ENCODE results near the gene DNAJB6. TPM values are rescaled to one million over a fixed set of nuclear protein-coding genes. Genes with fewer than 3 reads are reported as not detected.

The DNAJB6 gene
- total RNA-seq, 2 donors from 2014 or later, result 103 to 116 TPM

DNA sequence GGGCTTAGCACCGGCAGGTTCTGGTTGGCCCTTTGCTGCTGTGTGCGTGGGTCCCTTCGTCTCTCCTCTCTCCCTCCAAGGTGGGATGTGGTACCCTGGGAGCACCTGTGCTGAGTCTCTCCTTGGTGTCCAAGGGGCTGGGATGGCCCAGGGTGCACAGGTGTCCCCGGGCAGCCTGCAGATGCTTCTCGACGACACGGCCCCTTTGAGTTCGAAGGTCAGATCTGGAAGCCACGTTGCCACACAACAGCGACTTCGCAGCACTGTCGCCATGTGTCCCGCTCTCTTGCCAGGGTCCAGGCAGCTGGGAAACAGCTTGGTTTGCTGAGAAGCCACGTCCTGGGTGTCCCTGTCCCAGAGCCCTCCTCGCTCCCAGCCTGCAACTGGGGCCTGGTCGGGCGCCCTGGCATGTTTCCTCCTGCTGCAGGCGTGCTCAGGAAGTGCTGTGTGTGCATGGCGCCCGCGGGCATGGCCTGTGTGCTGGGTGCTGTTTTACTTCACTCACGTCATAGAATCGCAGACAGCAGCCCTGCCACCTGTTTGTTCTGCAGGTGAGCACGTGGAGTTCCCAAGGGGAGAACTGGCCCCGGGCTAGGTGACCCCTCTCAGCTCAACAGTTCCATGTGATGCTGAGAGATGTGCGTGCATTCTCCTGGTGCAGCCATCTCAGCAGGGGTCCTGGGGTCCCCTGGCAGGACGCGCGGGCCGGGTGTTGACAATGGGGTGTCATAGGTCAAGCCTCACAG is 70.9 kb downstream of the DNAJB6 start:
- Mint-ChIP-seq H3K9me3 (no peaks in the 10 kb centered on the region), H3K27me3 (ENCODE audit: low read depth) (no peaks in the 10 kb centered on the region), H3K27ac (no peak overlapping the region)

DNA sequence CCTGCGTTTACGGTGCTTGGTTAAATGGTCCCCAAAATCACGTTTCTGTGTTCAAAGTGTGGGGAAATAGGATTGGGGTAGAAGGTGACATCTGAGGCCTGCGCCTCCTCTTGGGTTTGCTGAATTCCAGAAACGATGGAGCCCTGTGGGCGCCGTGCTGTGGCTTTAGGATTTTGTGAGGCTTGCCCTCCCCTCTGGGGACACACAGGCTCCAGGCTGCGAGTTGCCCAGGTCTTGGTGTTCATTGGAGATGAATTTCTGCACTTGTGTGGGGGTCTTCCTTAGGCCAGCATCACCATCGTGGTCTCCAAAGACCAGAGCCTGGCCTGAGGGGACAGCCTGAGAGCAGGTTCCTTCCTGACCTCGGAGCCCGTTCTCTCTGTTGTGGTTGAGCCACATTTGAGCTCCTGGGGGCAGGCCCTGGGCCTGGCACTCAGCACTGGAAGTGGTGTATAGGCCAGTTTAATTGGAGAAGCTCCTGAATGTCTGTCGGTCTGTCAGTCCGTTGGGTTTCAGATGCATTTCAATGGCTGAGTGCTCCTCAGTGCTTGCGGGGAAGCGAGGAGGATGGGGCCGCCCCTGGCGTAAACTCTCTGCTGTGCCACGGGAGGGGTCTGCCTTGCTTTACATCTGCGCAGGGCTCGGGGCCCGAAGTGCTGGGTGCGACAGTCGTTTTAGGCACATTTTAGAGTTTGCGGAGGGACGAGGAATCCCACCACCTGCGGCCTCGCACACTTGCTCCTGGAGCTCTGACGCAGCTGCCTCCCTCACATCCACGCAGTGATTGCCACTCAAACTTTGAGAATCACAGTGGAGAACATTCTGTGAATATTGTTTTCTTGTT is 71.7 kb downstream of the DNAJB6 start:
- no peak for ATAC-seq (replicated peaks in 1 of 2)
- H3K9me3 Mint-ChIP-seq, result no peaks in the 10 kb centered on the region
- no peaks in the 10 kb centered on the region for H3K27me3 Mint-ChIP-seq (ENCODE audit: low read depth)
- DNase-seq, result no peak
- H3K4me1 Mint-ChIP-seq (ENCODE audit: low read depth), result peaks cover 26% of the 10 kb centered on the region
- H3K36me3 Mint-ChIP-seq (ENCODE audit: insufficient read depth in 2 of 2), result no peaks in the 10 kb centered on the region
- no peak overlapping the region for H3K27ac Mint-ChIP-seq
- no peak overlapping the region for H3K4me3 Mint-ChIP-seq

More for the DNA sequence above, 70.9 kb downstream of the DNAJB6 start:
- H3K4me3 Mint-ChIP-seq, result no peak overlapping the region
- no peaks in the 10 kb centered on the region for H3K36me3 Mint-ChIP-seq (ENCODE audit: insufficient read depth in 2 of 2)
- peaks cover 34% of the 10 kb centered on the region for H3K4me1 Mint-ChIP-seq (ENCODE audit: low read depth)
- DNase-seq (no peak), ATAC-seq (replicated peaks in 1 of 2) (no peak)

DNA sequence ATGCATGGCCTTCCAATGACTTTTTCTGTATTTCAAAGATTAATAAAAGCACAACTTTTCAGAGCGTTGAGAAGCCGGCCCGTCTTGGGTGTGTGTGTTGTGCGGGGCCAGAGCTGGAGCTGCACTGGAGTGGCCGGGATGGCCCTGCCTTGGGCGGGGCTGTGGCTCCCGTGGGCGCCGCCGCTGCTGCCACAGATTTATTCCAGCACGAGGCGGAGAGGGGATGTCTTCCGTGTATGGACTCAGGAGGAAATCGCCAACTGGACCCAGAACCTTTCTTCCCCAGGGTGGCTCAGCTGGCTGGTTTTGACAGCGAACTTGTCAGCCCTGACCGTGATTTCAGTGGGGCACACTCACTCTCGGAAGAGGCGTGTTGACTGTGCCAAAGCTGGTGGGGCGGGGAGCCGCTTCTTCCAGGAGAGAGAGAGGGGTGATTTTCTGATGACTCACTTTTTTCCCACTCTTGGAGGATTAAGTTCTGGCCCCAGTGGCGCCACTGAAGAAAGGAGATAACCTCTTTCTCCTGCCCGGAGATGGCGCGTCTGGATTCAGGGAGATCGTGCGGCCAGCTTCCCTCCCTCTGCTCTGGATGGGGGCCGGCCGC is 72.4 kb downstream of the DNAJB6 start:
- no peak for ATAC-seq (replicated peaks in 1 of 2)
- Mint-ChIP-seq H3K4me3 (no peak overlapping the region), H3K9me3 (no peaks in the 10 kb centered on the region), H3K4me1 (ENCODE audit: low read depth) (peaks cover 24% of the 10 kb centered on the region), H3K27ac (no peak overlapping the region), H3K27me3 (ENCODE audit: low read depth) (no peaks in the 10 kb centered on the region), H3K36me3 (ENCODE audit: insufficient read depth in 2 of 2) (no peaks in the 10 kb centered on the region)
- DNase-seq, result no peak

DNA sequence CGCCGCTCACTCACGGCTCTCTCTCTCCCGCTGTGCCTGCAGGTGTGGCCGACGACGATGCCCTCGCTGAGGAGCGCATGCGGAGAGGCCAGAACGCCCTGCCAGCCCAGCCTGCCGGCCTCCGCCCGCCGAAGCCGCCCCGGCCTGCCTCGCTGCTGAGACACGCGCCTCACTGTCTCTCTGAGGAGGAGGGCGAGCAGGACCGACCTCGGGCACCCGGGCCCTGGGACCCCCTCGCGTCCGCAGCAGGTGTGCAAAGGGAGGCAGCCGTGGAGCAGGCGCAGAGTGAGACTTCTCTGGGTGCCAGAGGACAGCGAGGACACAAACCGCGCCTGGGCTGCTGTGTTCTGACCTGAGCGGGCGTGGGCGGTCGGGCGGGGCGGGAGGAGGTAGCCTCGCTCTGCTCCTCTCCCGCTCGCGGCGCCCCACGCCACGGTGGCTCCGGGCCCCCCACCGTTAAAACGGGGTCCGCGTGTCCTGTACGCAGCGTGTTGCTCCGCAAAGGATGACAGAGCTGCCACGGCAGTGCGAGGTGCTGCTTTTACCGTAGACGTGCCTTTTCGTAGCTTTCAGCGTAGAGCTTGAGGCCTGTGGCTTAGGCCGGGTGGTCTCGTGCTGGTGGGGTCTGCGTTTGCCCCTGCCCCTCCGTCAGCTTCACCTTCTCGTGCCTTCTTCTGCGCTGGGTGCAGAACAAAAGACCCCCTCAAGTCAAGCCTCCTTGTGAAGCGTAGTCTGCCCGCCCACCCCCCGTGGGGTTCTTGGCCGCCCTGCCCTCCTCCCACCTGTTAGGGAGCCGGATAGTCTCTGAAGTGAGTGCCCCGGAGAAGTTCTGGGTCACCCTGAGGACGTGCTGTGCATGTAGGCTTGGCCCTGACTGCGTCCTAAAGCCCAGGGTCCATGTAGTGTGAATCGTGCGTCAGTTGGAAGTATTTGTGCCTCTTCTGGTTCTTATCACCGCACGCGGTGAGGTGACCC is 73.2 kb downstream of the DNAJB6 start:
- H3K4me3 Mint-ChIP-seq, result no peak overlapping the region
- no peaks in the 10 kb centered on the region for H3K36me3 Mint-ChIP-seq (ENCODE audit: insufficient read depth in 2 of 2)
- DNase-seq, result no peak
- no peak for ATAC-seq (replicated peaks in 1 of 2)
- H3K9me3 Mint-ChIP-seq, result no peaks in the 10 kb centered on the region
- H3K27ac Mint-ChIP-seq, result no peak overlapping the region
- no peaks in the 10 kb centered on the region for H3K27me3 Mint-ChIP-seq (ENCODE audit: low read depth)
- peaks cover 16% of the 10 kb centered on the region for H3K4me1 Mint-ChIP-seq (ENCODE audit: low read depth)

- peak overlapping the region; percentile 60 to 93 for H3K4me3 Mint-ChIP-seq
- DNase-seq (no peak), ATAC-seq (replicated peaks in 1 of 2) (no peak)
- no peak overlapping the region for H3K27ac Mint-ChIP-seq
- H3K36me3 Mint-ChIP-seq (ENCODE audit: insufficient read depth in 2 of 2), result no peaks in the 10 kb centered on the region
- no peaks in the 10 kb centered on the region for H3K9me3 Mint-ChIP-seq
- no peaks in the 10 kb centered on the region for H3K27me3 Mint-ChIP-seq (ENCODE audit: low read depth)
- H3K4me1 Mint-ChIP-seq (ENCODE audit: low read depth), result peaks cover 13% of the 10 kb centered on the region
Measured at GRCh38 chr7:157410831-157411556, 74.2 kb downstream of the DNAJB6 start.

DNA sequence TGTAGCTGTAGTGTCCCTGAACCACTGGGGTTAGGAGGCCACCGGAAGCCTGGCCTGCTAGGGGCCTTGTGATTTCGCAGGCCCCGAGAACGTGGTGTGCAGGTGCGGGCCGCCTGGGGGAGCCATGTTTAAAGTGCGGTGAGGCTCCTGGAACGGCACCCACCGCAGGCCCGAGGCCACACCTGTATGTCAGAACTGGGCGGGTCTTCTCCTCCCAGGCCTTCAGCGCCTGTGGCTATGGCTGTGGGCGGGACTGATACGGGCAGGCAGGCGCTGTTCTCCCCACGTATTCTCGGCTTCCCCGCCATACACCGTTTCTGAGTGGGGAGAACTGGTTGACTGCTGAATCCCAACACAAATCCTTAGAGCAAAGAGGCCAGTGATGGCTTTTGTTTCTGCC is 74.8 kb downstream of the DNAJB6 start:
- Mint-ChIP-seq H3K4me3 (peak overlapping the region; percentile 60 to 93), H3K9me3 (no peaks in the 10 kb centered on the region), H3K27me3 (ENCODE audit: low read depth) (no peaks in the 10 kb centered on the region), H3K27ac (peak overlapping the region; percentile 97), H3K4me1 (ENCODE audit: low read depth) (peaks cover 13% of the 10 kb centered on the region), H3K36me3 (ENCODE audit: insufficient read depth in 2 of 2) (no peaks in the 10 kb centered on the region)
- peak; percentile 52 to 69 for DNase-seq
- peak; percentile 56 to 79 for ATAC-seq (replicated peaks in 1 of 2)

GRCh38 chr7:157412021-157412443 is 75.2 kb downstream of the DNAJB6 start:
- H3K27ac Mint-ChIP-seq, result peak overlapping the region; percentile 97
- peaks cover 0 to 2% of the 10 kb centered on the region in 2 donors for H3K36me3 Mint-ChIP-seq (ENCODE audit: insufficient read depth in 2 of 2)
- ATAC-seq (replicated peaks in 1 of 2) (peak; percentile 91 to 95), DNase-seq (peak; percentile 80 to 82)
- no peaks in the 10 kb centered on the region for H3K27me3 Mint-ChIP-seq (ENCODE audit: low read depth)
- H3K4me1 Mint-ChIP-seq (ENCODE audit: low read depth), result peaks cover 13% of the 10 kb centered on the region
- H3K9me3 Mint-ChIP-seq, result no peaks in the 10 kb centered on the region
- H3K4me3 Mint-ChIP-seq, result peak overlapping the region; percentile 60 to 93

DNA sequence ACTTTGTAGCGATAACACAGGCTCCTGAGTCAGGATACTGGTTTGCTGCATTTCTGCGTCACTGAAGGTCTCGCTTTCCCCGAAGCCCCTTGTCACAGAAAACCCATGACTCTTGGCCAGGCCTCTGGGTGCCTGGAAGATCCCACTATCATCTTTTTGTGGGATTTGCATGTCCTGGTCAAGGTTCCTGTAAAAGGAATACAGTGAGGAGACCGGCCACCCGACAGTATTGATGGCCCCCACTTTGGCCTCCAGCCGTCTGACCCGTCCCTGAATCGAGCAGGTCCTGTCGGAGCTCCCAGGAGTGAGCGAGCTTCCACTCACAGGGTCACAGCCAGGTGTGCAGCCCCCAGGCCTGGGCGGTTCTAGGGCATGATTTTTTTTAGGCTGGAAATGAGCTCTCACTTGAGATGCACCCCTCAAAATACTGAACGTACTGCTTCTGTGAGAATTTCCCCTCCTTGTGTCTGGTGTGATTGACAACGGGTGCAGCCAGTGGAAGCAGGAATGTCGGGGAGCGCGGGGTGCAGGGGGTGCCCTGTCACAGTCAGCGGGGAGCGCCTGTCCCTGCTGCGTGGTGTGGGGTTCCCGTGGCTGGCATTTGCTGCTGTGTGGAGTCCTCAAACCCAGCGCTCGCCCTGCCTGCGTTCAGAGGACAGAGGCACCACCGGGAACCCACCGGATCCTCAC is 75.8 kb downstream of the DNAJB6 start:
- Mint-ChIP-seq H3K9me3 (no peaks in the 10 kb centered on the region), H3K27me3 (ENCODE audit: low read depth) (no peaks in the 10 kb centered on the region), H3K4me1 (ENCODE audit: low read depth) (peaks cover 13% of the 10 kb centered on the region), H3K36me3 (ENCODE audit: insufficient read depth in 2 of 2) (peaks cover 0 to 3% of the 10 kb centered on the region in 2 donors), H3K4me3 (no peak overlapping the region), H3K27ac (no peak overlapping the region)
- no peak for ATAC-seq (replicated peaks in 1 of 2)
- DNase-seq, result no peak

- Mint-ChIP-seq H3K27me3 (ENCODE audit: low read depth) (no peaks in the 10 kb centered on the region), H3K36me3 (ENCODE audit: insufficient read depth in 2 of 2) (peaks cover 0 to 3% of the 10 kb centered on the region in 2 donors), H3K27ac (no peak overlapping the region), H3K9me3 (no peaks in the 10 kb centered on the region), H3K4me3 (no peak overlapping the region), H3K4me1 (ENCODE audit: low read depth) (peaks cover 13% of the 10 kb centered on the region)
- DNase-seq (no peak), ATAC-seq (replicated peaks in 1 of 2) (no peak)
Measured at GRCh38 chr7:157413881-157414701, 77.3 kb downstream of the DNAJB6 start.

GRCh38 chr7:157414702-157415096 is 77.9 kb downstream of the DNAJB6 start:
- DNase-seq (no peak), ATAC-seq (replicated peaks in 1 of 2) (no peak)
- H3K27ac Mint-ChIP-seq, result no peak overlapping the region
- no peaks in the 10 kb centered on the region for H3K27me3 Mint-ChIP-seq (ENCODE audit: low read depth)
- no peaks in the 10 kb centered on the region for H3K9me3 Mint-ChIP-seq
- peaks cover 0 to 3% of the 10 kb centered on the region in 2 donors for H3K36me3 Mint-ChIP-seq (ENCODE audit: insufficient read depth in 2 of 2)
- H3K4me1 Mint-ChIP-seq (ENCODE audit: low read depth), result peaks cover 13% of the 10 kb centered on the region
- no peak overlapping the region for H3K4me3 Mint-ChIP-seq

DNA sequence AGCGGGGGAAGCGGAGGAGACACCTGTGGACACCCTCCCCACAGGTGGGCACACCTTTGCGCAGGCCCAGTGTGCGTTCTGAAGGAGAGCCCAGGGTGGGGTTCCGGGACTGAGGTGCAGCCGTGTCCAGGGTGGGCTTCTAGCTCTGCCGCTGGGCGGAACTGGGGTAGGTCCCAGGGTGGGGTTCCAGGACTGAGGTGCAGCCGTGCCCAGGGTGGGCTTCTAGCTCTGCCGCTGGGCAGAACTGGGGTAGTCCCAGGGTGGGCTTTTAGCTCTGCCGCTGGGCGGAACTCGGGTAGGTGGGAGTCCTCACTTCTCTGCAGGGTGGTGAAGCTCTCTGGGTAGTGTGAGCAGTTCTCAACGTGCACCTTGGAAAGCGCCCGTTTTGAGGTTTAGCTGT is 78.7 kb downstream of the DNAJB6 start:
- Mint-ChIP-seq H3K9me3 (no peaks in the 10 kb centered on the region), H3K36me3 (ENCODE audit: insufficient read depth in 2 of 2) (peaks cover 0 to 3% of the 10 kb centered on the region in 2 donors), H3K27me3 (ENCODE audit: low read depth) (no peaks in the 10 kb centered on the region), H3K4me1 (ENCODE audit: low read depth) (peaks cover 13% of the 10 kb centered on the region), H3K4me3 (no peak overlapping the region), H3K27ac (no peak overlapping the region)
- DNase-seq, result no peak
- no peak for ATAC-seq (replicated peaks in 1 of 2)

All from activated T-cell treated with anti-CD3 and anti-CD28 coated beads, Interleukin-2, amount 50 U/mL, for 72 hours (primary cell).